Gastrocnemius medialis (tissue), 4 donors: ENCODE results near the gene ANXA1. TPM values are rescaled to one million over a fixed set of nuclear protein-coding genes. Genes with fewer than 3 reads are reported as not detected.

Experiments used
- ATAC-seq, 2 donors: fragments of 150-250 bp; one replicate each; pipeline ENCODE4 v1.9.1; 2016
- DNase-seq, 2 donors: peaks; one replicate each; pipeline ENCODE4 v3.0.0-alpha.2; 2019
- H3K27ac ChIP-seq, 4 donors: fragments of 200-600 bp; sonication (generic); 1 replicate in 1 of 4; 2 replicates in 3 of 4; pipeline ENCODE4 v1.5.1; 2016 to 2018; ENCODE audit warnings: mild to moderate bottlenecking in 2 of 4, moderate library complexity in 1 of 4
- H3K27me3 ChIP-seq, 3 donors: fragments of 200-600 bp; sonication (generic) in 2 of 3; 1 replicate in 1 of 3; 2 replicates in 2 of 3; pipeline versions ENCODE4 v1.5.1 to v1.6.0; 2016 to 2019; ENCODE audit warnings: mild to moderate bottlenecking in 1 of 3, moderate library complexity in 1 of 3
- H3K36me3 ChIP-seq, 2 donors: fragments of 200-600 bp; sonication (generic) in 1 of 2; one replicate each; pipeline ENCODE4 v1.5.1; 2017 to 2018
- H3K4me1 ChIP-seq, 2 donors: fragments of 200-600 bp; sonication (generic) in 1 of 2; one replicate each; pipeline ENCODE4 v1.5.1; 2016 to 2017; ENCODE audit warnings: mild to moderate bottlenecking in 2 of 2
- H3K4me3 ChIP-seq, 4 donors: fragments of 200-600 bp; sonication (generic) in 3 of 4; 1 replicate in 1 of 4; 2 replicates in 3 of 4; pipeline ENCODE4 v1.5.1; 2016 to 2019; ENCODE audit warnings: mild to moderate bottlenecking in 2 of 4
- H3K9me3 ChIP-seq, 3 donors: fragments of 200-600 bp; sonication (generic) in 2 of 3; 1 replicate in 1 of 3; 2 replicates in 2 of 3; pipeline ENCODE4 v1.5.1; 2016 to 2019
- POLR2A ChIP-seq, 2 donors: fragments of 450-650 bp; IDR thresholded peaks; one replicate each; pipeline ENCODE4 v1.6.1; 2017; ENCODE audit warnings: antibody characterized with exemption in 2 of 2, mild to moderate bottlenecking in 2 of 2, moderate library complexity in 2 of 2
- in situ Hi-C, 4 donors: fragments of 200-750 bp; cut with MboI; loops; one replicate each; pipeline versions ENCODE4 v1.15.0 to v1.8.0; 2017; ENCODE audit warnings: low sequenced_read_pairs in 4 of 4
- intact Hi-C: fragments of 100-400 bp; cut with DNase I; formaldehyde crosslinking; loops from one replicate; pipeline ENCODE4 v1.15.1; 2023; ENCODE audit warnings: low total_unique reads
- total RNA-seq, 4 donors: library from RNA; depleted of rRNA; stranded (reverse); fragments of >200 nt; gene quantifications; one replicate each; pipeline versions ENCODE4 v1.1.0 to v1.2.3, GENCODE V29; 2016
- TF ChIP-seq, protein P1 (sequence below), 5 experiments: fragments of 450-650 bp in 3 of 5; fragments of 200-600 bp in 2 of 5; sonication (generic) in 2 of 5; IDR thresholded peaks in 4 of 5; conservative IDR thresholded peaks in 1 of 5; 1 replicate in 4 of 5; 2 replicates in 1 of 5; pipeline ENCODE4 v1.5.1; 2016 to 2019; ENCODE audit warnings: antibody characterized with exemption in 5 of 5, mild to moderate bottlenecking in 3 of 5, moderate library complexity in 3 of 5

Gene ANXA1
- total RNA-seq, 4 donors from 2014 or later: 22.2 to 41.7 (median 31.1) TPM

DNA sequence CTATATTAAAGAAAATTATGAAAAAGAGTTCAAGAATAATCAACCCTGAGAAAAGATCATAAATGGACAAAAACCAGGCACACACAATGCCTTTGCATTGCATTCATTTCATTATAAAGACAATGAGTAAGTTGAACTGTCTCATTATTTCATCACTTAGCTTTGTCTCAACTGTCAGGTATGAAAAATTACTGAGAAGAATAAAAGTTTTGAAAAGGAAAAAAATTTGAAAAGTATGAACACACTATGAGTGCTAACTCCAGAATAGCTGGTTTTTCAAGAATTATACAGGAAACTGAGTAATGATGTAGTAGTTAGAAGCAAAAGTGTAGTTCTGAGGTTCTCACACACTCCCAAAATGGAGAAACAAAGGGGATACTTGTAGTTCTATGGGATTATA lies 16.3 kb upstream of the ANXA1 start:
- Histone ChIP-seq H3K27ac (no peak overlapping the region), H3K9me3 (no peaks in the 10 kb centered on the region), H3K4me1 (peaks cover 12 to 38% of the 10 kb centered on the region in 2 donors), H3K36me3 (no peaks in the 10 kb centered on the region), H3K27me3 (no peaks in the 10 kb centered on the region), H3K4me3 (no peak overlapping the region)
- in situ Hi-C loops (no loop called here), intact Hi-C loops (no loop called here)
- TF ChIP-seq, protein P1, sequence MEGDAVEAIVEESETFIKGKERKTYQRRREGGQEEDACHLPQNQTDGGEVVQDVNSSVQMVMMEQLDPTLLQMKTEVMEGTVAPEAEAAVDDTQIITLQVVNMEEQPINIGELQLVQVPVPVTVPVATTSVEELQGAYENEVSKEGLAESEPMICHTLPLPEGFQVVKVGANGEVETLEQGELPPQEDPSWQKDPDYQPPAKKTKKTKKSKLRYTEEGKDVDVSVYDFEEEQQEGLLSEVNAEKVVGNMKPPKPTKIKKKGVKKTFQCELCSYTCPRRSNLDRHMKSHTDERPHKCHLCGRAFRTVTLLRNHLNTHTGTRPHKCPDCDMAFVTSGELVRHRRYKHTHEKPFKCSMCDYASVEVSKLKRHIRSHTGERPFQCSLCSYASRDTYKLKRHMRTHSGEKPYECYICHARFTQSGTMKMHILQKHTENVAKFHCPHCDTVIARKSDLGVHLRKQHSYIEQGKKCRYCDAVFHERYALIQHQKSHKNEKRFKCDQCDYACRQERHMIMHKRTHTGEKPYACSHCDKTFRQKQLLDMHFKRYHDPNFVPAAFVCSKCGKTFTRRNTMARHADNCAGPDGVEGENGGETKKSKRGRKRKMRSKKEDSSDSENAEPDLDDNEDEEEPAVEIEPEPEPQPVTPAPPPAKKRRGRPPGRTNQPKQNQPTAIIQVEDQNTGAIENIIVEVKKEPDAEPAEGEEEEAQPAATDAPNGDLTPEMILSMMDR (IDR thresholded peaks at IDR 0.05 in 4 of 5, conservative IDR thresholded peaks at IDR 0.05 in 1 of 5): no peak
- TF ChIP-seq POLR2A (IDR thresholded peaks at IDR 0.05): no peak
- ATAC-seq (no peak), DNase-seq (no peak)

DNA sequence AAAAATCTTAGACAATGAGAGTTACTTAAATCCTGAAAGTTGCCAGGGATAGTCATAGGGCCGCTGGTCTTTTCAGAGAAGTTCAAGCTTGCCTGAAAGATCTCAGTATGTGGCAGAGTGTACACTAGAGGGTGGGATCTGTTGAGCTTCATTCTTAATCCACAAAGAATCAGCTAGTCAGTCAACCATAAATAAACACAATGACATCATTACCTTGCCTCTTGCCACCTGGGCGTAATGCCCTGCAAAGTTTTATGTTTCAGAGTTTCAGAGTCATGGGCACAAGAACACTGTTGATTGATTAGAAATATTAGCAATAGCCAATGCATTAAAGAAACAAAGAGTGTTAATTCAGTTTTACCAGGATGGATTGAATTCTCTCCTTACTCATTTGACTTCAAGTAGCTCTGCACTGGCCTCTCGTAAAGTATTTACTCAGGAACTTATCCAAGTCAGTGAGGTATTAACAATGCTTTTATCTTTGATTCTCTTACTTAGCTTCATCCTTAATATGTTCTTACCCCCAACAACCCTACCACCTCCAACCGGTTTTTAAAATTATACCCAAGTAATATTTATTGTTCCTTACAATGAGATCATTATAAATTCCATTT lies 14.3 kb upstream of the ANXA1 start:
- H3K36me3 ChIP-seq: no peaks in the 10 kb centered on the region
- peak; percentile 52 to 83 for ATAC-seq
- intact Hi-C loops (no loop called here), in situ Hi-C loops (no loop called here)
- H3K4me3 ChIP-seq: no peak overlapping the region
- TF ChIP-seq POLR2A (IDR thresholded peaks at IDR 0.05): no peak
- TF ChIP-seq, protein P1 (IDR thresholded peaks at IDR 0.05 in 4 of 5, conservative IDR thresholded peaks at IDR 0.05 in 1 of 5): no peak
- H3K9me3 ChIP-seq: no peaks in the 10 kb centered on the region
- peak in 1 of 2 donors; percentile 18 for DNase-seq
- no peaks in the 10 kb centered on the region for H3K27me3 ChIP-seq
- H3K27ac ChIP-seq: peak overlapping the region in 1 of 4 donors; percentile 13
- peaks cover 6 to 31% of the 10 kb centered on the region in 2 donors for H3K4me1 ChIP-seq

DNA sequence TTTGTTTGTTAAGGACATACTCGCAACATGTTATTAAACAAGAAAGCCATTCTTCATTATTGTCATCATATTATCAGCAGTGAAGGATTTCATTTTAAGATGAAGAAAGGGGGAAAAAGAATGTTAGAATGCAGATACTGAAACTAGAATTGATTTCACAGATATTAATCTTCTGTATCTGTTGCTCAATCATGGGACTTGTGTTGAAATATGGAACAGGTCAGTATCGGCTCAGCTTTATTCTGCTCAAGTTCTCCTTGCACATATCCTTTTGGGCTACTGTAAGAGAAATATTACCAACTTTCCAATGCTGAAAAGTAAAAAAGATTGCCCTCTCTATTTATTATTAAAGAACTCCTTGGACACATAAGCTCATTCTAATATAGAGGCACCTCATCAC lies 13.8 kb upstream of the ANXA1 start:
- in situ Hi-C loops (no loop called here), intact Hi-C loops (no loop called here)
- peaks cover 6 to 26% of the 10 kb centered on the region in 2 donors for H3K4me1 ChIP-seq
- TF ChIP-seq POLR2A (IDR thresholded peaks at IDR 0.05): no peak
- TF ChIP-seq, protein P1 (IDR thresholded peaks at IDR 0.05 in 4 of 5, conservative IDR thresholded peaks at IDR 0.05 in 1 of 5): no peak
- H3K36me3 ChIP-seq: no peaks in the 10 kb centered on the region
- H3K27ac ChIP-seq: no peak overlapping the region
- no peaks in the 10 kb centered on the region for H3K9me3 ChIP-seq
- no peaks in the 10 kb centered on the region for H3K27me3 ChIP-seq
- no peak overlapping the region for H3K4me3 ChIP-seq
- DNase-seq (no peak), ATAC-seq (peak in 1 of 2 donors; percentile 46)

DNA sequence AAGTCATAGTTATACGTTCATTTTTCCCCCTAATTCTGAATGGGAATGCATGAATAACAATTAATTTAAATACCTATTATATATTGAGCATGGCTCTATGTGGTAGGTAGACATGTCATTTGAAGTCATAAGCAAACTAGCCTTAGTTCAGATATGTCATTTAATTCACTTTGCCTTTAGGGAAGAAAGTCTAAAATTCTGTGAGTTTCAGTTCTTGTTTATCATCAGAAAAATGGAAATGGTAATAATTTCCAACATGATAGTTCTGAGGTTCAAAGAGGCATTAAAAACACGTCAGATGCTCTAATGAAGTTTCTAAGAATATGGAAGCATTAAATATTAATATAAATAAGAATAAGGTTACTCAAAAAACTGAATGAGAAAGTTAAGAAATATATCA lies 13.1 kb upstream of the ANXA1 start:
- H3K27me3 ChIP-seq: no peaks in the 10 kb centered on the region
- H3K4me3 ChIP-seq: no peak overlapping the region
- intact Hi-C loops (no loop called here), in situ Hi-C loops (no loop called here)
- H3K4me1 ChIP-seq: peaks cover 6 to 22% of the 10 kb centered on the region in 2 donors
- TF ChIP-seq, protein P1 (IDR thresholded peaks at IDR 0.05 in 4 of 5, conservative IDR thresholded peaks at IDR 0.05 in 1 of 5): no peak
- no peak for TF ChIP-seq POLR2A (IDR thresholded peaks at IDR 0.05)
- no peak for ATAC-seq
- H3K9me3 ChIP-seq: no peaks in the 10 kb centered on the region
- H3K27ac ChIP-seq: no peak overlapping the region
- no peaks in the 10 kb centered on the region for H3K36me3 ChIP-seq
- DNase-seq: no peak

DNA sequence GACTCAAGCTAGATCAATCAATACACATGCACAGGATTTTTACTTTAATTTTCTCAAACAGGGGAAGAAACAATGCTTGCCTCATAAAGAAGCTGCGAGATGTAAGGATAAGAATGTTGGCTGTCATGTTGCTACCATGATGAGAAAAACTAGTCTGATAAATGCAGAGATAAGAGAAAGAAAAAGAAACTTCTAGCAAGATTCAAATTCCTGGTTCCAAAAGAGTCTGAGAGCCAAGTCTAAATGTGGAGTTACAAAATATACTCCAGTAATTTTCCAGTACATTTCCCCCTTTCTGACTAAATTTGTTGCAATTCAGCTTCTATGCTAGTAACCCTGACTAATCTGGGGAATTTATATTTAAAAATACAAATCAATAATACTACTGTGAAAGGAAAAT lies 10.4 kb upstream of the ANXA1 start:
- no peak overlapping the region for H3K4me3 ChIP-seq
- H3K27me3 ChIP-seq: no peaks in the 10 kb centered on the region
- H3K27ac ChIP-seq: no peak overlapping the region
- ATAC-seq (no peak), DNase-seq (no peak)
- in situ Hi-C loops (no loop called here), intact Hi-C loops (no loop called here)
- H3K36me3 ChIP-seq: no peaks in the 10 kb centered on the region
- no peaks in the 10 kb centered on the region for H3K9me3 ChIP-seq
- peaks cover 10 to 19% of the 10 kb centered on the region in 2 donors for H3K4me1 ChIP-seq
- TF ChIP-seq POLR2A (IDR thresholded peaks at IDR 0.05): no peak
- TF ChIP-seq, protein P1 (IDR thresholded peaks at IDR 0.05 in 4 of 5, conservative IDR thresholded peaks at IDR 0.05 in 1 of 5): no peak
